Activated naive CD4-positive, alpha-beta T cell treated with anti-CD3 and anti-CD28 coated beads, Interleukin-2, amount 10 ng/mL, durations not matched to agents 7 days and 5 days (primary cell): ENCODE measurements around the gene LLCFC1.
A peak's percentile ranks its signal among the peaks of the same experiment; 100 is the strongest.

ENCODE experiments used
- CTCF ChIA-PET: fragments of 350-600 bp; sonication (Branson Sonifier 250); formaldehyde crosslinking; loops from one replicate; lab custom pipeline; 2021; ENCODE audit warnings: antibody characterized with exemption; lab: Charles Lee
- DNase-seq: peaks from one replicate; pipeline ENCODE4 v3.0.0-alpha.2; 2020
- H3K27ac Mint-ChIP-seq: one replicate; pipeline ENCODE4 v1.8.0; 2021; ENCODE audit warnings: mild to moderate bottlenecking, moderate library complexity, mixed read lengths
- H3K27me3 Mint-ChIP-seq: one replicate; pipeline ENCODE4 v1.8.0; 2021; ENCODE audit warnings: mild to moderate bottlenecking, mixed read lengths
- H3K36me3 Mint-ChIP-seq: one replicate; pipeline ENCODE4 v1.8.0; 2021; ENCODE audit warnings: mixed read lengths
- H3K4me1 Mint-ChIP-seq: one replicate; pipeline ENCODE4 v1.8.0; 2021; ENCODE audit warnings: mixed read lengths
- H3K4me3 Mint-ChIP-seq: one replicate; pipeline ENCODE4 v1.8.0; 2021; ENCODE audit warnings: mild to moderate bottlenecking, moderate library complexity, mixed read lengths
- H3K9me3 Mint-ChIP-seq: one replicate; pipeline ENCODE4 v1.8.0; 2021; ENCODE audit warnings: mixed read lengths

Gene LLCFC1

GRCh38 chr7:142918901-142919300, 20.4 kb upstream of the LLCFC1 start:
- Mint-ChIP-seq H3K4me3 (no peak overlapping the region), H3K27ac (no peak overlapping the region), H3K4me1 (no peaks in the 10 kb centered on the region), H3K9me3 (no peaks in the 10 kb centered on the region), H3K27me3 (peaks cover 30% of the 10 kb centered on the region), H3K36me3 (no peaks in the 10 kb centered on the region)
- CTCF ChIA-PET, result no interaction called here
- DNase-seq, result no peak

GRCh38 chr7:142919656-142920055, 19.6 kb upstream of the LLCFC1 start:
- peaks cover 26% of the 10 kb centered on the region for H3K27me3 Mint-ChIP-seq
- no peaks in the 10 kb centered on the region for H3K9me3 Mint-ChIP-seq
- no peak overlapping the region for H3K4me3 Mint-ChIP-seq
- H3K27ac Mint-ChIP-seq, result no peak overlapping the region
- H3K4me1 Mint-ChIP-seq, result no peaks in the 10 kb centered on the region
- no peaks in the 10 kb centered on the region for H3K36me3 Mint-ChIP-seq
- no peak for DNase-seq
- CTCF ChIA-PET, result no interaction called here

GRCh38 chr7:142923391-142923790, 15.9 kb upstream of the LLCFC1 start:
- no peaks in the 10 kb centered on the region for H3K9me3 Mint-ChIP-seq
- H3K27me3 Mint-ChIP-seq, result peaks cover 19% of the 10 kb centered on the region
- no peak overlapping the region for H3K27ac Mint-ChIP-seq
- CTCF ChIA-PET, result no interaction called here
- H3K4me1 Mint-ChIP-seq, result no peaks in the 10 kb centered on the region
- no peaks in the 10 kb centered on the region for H3K36me3 Mint-ChIP-seq
- H3K4me3 Mint-ChIP-seq, result no peak overlapping the region
- DNase-seq, result no peak

GRCh38 chr7:142925413-142925812, 13.9 kb upstream of the LLCFC1 start:
- Mint-ChIP-seq H3K27ac (no peak overlapping the region), H3K36me3 (no peaks in the 10 kb centered on the region), H3K4me1 (no peaks in the 10 kb centered on the region), H3K27me3 (peaks cover 9% of the 10 kb centered on the region), H3K9me3 (no peaks in the 10 kb centered on the region), H3K4me3 (no peak overlapping the region)
- DNase-seq, result peak; percentile 26
- CTCF ChIA-PET, result interaction anchor here (1.1 kb wide), 1 partner anchor 27 kb away, joined by 3 read pairs; no protein-coding TSS in a partner anchor

- DNase-seq, result no peak
- Mint-ChIP-seq H3K27ac (no peak overlapping the region), H3K4me1 (no peaks in the 10 kb centered on the region), H3K36me3 (no peaks in the 10 kb centered on the region), H3K4me3 (no peak overlapping the region), H3K9me3 (no peaks in the 10 kb centered on the region), H3K27me3 (peaks cover 6% of the 10 kb centered on the region)
- CTCF ChIA-PET, result no interaction called here
Measured at GRCh38 chr7:142927085-142927745, 12.1 kb upstream of the LLCFC1 start.

GRCh38 chr7:142927949-142928348, 11.3 kb upstream of the LLCFC1 start:
- Mint-ChIP-seq H3K27me3 (peaks cover 6% of the 10 kb centered on the region), H3K27ac (no peak overlapping the region), H3K9me3 (no peaks in the 10 kb centered on the region), H3K36me3 (no peaks in the 10 kb centered on the region), H3K4me3 (no peak overlapping the region), H3K4me1 (no peaks in the 10 kb centered on the region)
- DNase-seq, result no peak
- CTCF ChIA-PET, result no interaction called here

- H3K27ac Mint-ChIP-seq, result no peak overlapping the region
- peaks cover 14% of the 10 kb centered on the region for H3K27me3 Mint-ChIP-seq
- CTCF ChIA-PET, result no interaction called here
- no peaks in the 10 kb centered on the region for H3K36me3 Mint-ChIP-seq
- DNase-seq, result no peak
- no peaks in the 10 kb centered on the region for H3K9me3 Mint-ChIP-seq
- H3K4me3 Mint-ChIP-seq, result no peak overlapping the region
- H3K4me1 Mint-ChIP-seq, result no peaks in the 10 kb centered on the region
Measured at GRCh38 chr7:142930126-142930730, 9.1 kb upstream of the LLCFC1 start.

- peaks cover 10% of the 10 kb centered on the region for H3K27me3 Mint-ChIP-seq
Measured at GRCh38 chr7:142932386-142933091, 6.7 kb upstream of the LLCFC1 start.

GRCh38 chr7:142933092-142933475, 6.2 kb upstream of the LLCFC1 start:
- no peak for DNase-seq
- Mint-ChIP-seq H3K36me3 (no peaks in the 10 kb centered on the region), H3K4me1 (no peaks in the 10 kb centered on the region), H3K27me3 (peaks cover 10% of the 10 kb centered on the region), H3K9me3 (no peaks in the 10 kb centered on the region), H3K27ac (no peak overlapping the region), H3K4me3 (no peak overlapping the region)
- CTCF ChIA-PET, result no interaction called here

More at GRCh38 chr7:142932386-142933091, 6.7 kb upstream of the LLCFC1 start:
- CTCF ChIA-PET, result no interaction called here
- Mint-ChIP-seq H3K4me1 (no peaks in the 10 kb centered on the region), H3K36me3 (no peaks in the 10 kb centered on the region), H3K4me3 (no peak overlapping the region), H3K27ac (no peak overlapping the region), H3K9me3 (no peaks in the 10 kb centered on the region)
- no peak for DNase-seq

- CTCF ChIA-PET, result no interaction called here
- H3K27ac Mint-ChIP-seq, result peak within 1 kb of the TSS; percentile 22
- H3K4me3 Mint-ChIP-seq, result no peak within 1 kb of the TSS
- H3K27me3 Mint-ChIP-seq, result peaks cover 10% of the 10 kb centered on the region
- H3K36me3 Mint-ChIP-seq, result no peaks in the 10 kb centered on the region
- no peaks in the 10 kb centered on the region for H3K9me3 Mint-ChIP-seq
- H3K4me1 Mint-ChIP-seq, result no peaks in the 10 kb centered on the region
- DNase-seq, result no peak
Measured at GRCh38 chr7:142933624-142934023, 5.7 kb upstream of the LLCFC1 start, which contains the start of gene TRPV5. Gene TRPV5, minus strand, starts transcription at chr7:142933746. Its CDS starts 287 bp downstream, at chr7:142933459.

GRCh38 chr7:142934056-142934455, 5.2 kb upstream of the LLCFC1 start:
- CTCF ChIA-PET, result no interaction called here
- no peak for DNase-seq

GRCh38 chr7:142935941-142936565, 3.2 kb upstream of the LLCFC1 start:
- no peak for DNase-seq
- Mint-ChIP-seq H3K36me3 (no peaks in the 10 kb centered on the region), H3K9me3 (no peaks in the 10 kb centered on the region), H3K4me1 (no peaks in the 10 kb centered on the region), H3K4me3 (no peak overlapping the region), H3K27ac (no peak overlapping the region), H3K27me3 (peaks cover 13% of the 10 kb centered on the region)
- CTCF ChIA-PET, result no interaction called here

More at GRCh38 chr7:142934056-142934455, 5.2 kb upstream of the LLCFC1 start:
- Mint-ChIP-seq H3K9me3 (no peaks in the 10 kb centered on the region), H3K4me3 (no peak overlapping the region), H3K27me3 (peaks cover 10% of the 10 kb centered on the region), H3K36me3 (no peaks in the 10 kb centered on the region), H3K27ac (no peak overlapping the region), H3K4me1 (no peaks in the 10 kb centered on the region)

GRCh38 chr7:142938611-142939010, 673 bp upstream of the LLCFC1 start:
- CTCF ChIA-PET, result interaction anchor here (0.6 kb wide), 1 partner anchor 37 kb away, joined by 4 read pairs; no protein-coding TSS in a partner anchor
- Mint-ChIP-seq H3K36me3 (no peaks in the 10 kb centered on the region), H3K27ac (no peak overlapping the region), H3K27me3 (peaks cover 9% of the 10 kb centered on the region), H3K9me3 (no peaks in the 10 kb centered on the region), H3K4me3 (no peak overlapping the region), H3K4me1 (no peaks in the 10 kb centered on the region)
- no peak for DNase-seq

GRCh38 chr7:142940966-142941535, 1.8 kb downstream of the LLCFC1 start:
- H3K4me3 Mint-ChIP-seq, result no peak overlapping the region
- no peak overlapping the region for H3K27ac Mint-ChIP-seq
- no peaks in the 10 kb centered on the region for H3K36me3 Mint-ChIP-seq
- CTCF ChIA-PET, result no interaction called here
- no peaks in the 10 kb centered on the region for H3K4me1 Mint-ChIP-seq
- H3K27me3 Mint-ChIP-seq, result peaks cover 16% of the 10 kb centered on the region
- no peak for DNase-seq
- H3K9me3 Mint-ChIP-seq, result no peaks in the 10 kb centered on the region
